GM12865 (cell line): ENCODE results near the gene PEX14.

Experiments used
- DNase-seq: peaks from one replicate; pipeline ENCODE4 v3.0.0; 2010; ENCODE audit warnings: low read depth
- H3K4me3 ChIP-seq: 2 replicates; pipeline ENCODE4 v1.5.1; 2011; ENCODE audit warnings: mild to moderate bottlenecking, low read depth, low read length, control low read depth
- CTCF ChIP-seq: IDR thresholded peaks from 2 replicates; pipeline ENCODE4 v1.5.1; 2011; ENCODE audit warnings: low read length, control low read depth, low read depth, inconsistent platforms; ENCODE audit not compliant: insufficient read depth; ENCODE audit errors: missing control alignments

Gene PEX14

DNA sequence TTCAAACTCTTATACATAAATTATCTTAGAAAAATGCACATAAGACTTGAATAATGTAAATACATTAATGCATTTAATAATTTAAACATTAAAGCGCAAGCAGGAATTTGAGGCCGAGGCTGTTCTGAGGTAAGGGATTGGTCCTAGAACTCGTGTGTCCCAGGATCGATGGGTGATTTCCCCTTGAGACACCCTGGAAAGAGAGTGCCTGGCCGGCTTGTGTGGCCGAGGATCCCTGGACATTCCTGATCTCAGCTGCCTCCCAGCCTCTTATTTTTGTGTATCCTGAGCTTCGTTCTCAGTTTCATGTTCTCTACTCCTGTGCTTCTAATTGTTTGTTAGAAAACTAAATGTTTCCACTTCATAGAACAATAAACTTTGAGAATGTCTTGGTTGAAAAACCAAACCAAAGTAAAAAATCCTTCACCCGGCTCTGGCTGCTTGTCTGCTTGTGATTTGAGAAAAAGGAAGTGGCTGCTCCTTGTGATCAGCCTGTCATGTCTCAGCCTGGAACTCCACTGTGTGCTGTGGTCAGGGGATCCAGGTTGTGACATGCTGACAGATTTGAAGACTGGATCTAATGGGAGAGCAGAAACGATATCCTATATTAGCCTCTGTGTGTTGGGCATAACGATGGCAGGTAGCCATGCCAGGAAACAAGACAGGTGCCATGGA is 40.7 kb downstream of the PEX14 start:
- peak; percentile 71 for DNase-seq
- H3K4me3 ChIP-seq = no peak overlapping the region
- TF ChIP-seq CTCF = no peak

GRCh38 chr1:10515976-10516750 is 41.4 kb downstream of the PEX14 start:
- DNase-seq = peak; percentile 80
- H3K4me3 ChIP-seq = no peak overlapping the region
- no peak for TF ChIP-seq CTCF

DNA sequence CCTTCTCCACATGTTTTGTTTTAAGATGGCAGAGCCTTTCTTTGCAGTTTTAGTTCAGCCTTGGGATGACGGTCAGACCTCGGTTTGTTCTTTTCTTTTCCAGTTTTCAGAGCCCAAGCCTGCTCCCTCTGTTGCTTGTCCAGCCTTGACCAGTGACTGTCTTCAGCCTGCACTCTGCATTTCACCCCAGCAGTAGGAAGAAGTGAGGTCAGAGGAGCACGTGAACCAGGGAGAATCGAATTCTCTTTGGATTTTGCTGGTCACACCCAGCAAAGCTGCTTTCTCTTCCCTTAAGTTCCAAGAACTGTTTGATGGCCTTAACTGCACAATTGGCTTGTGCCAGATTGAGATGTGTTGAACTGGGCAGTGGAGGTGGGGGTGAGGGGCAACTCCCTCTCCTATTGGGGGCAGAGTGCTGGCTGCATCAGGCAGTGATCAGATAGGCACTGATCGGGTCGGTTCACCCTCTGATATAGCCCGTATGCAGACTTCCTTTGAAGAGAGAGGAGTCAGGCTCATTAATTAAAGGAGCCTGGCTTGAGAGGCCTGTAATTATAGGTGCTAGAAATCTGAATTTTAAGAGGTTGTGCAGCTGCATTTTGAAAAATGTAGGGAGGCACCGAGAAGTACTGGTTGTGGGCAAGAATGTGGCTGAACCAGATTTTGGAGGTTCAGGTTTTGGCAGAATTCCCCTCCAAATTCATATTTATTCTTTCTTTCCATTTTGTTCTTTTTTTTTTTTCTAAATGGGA is 42.4 kb downstream of the PEX14 start:
- no peak overlapping the region for H3K4me3 ChIP-seq
- DNase-seq = no peak
- no peak for TF ChIP-seq CTCF

DNA sequence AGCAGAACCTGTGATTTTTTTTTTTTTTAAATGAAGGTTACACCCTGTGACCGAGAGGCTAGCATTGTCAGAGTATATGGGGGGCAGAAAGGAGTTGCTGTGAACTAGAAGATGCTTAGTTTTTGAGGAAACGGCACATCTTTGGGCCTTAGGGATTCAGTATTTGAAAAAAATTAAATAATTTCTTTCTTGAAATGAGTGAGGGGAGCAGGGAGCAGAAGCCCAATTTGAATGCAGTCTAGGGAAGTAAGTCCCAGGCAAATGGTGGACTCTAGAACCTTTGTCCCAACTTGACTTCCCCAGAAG is 42.9 kb downstream of the PEX14 start:
- DNase-seq = no peak
- no peak overlapping the region for H3K4me3 ChIP-seq
- TF ChIP-seq CTCF = no peak

DNA sequence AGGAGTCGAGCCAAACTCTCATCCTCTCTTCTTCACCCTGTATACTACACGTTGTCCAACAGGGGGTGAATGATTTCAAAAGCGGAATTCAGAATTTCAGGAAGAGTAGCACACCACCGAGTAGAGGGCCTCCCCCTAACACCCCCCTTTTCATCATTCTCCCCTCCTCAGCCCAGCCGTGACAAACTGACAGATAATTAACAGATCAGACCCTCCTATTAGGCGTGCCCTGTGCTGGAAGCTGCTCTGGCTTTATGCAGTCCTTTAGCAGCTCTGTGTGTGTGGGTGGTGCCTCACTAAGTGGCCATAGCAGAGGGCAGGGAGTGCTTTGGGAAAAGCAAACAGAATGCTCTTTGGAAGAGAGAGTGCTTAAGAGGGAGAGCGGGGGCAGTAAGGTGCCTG is 44.3 kb downstream of the PEX14 start:
- no peak for DNase-seq

GRCh38 chr1:10520497-10520896 is 45.7 kb downstream of the PEX14 start:
- DNase-seq = no peak
- no peak overlapping the region for H3K4me3 ChIP-seq
- TF ChIP-seq CTCF = no peak

More for the DNA sequence above, 44.3 kb downstream of the PEX14 start:
- no peak for TF ChIP-seq CTCF
- H3K4me3 ChIP-seq = no peak overlapping the region
